ENCODE data around the gene PCSK4. TPM values are rescaled to one million over a fixed set of nuclear protein-coding genes. Genes with fewer than 3 reads are reported as not detected.

The PCSK4 gene
- polyA plus RNA-seq, 2 of the 4 experiments (the other 2 are of a cell fraction) = 0.76 to 2.1 TPM

DNA sequence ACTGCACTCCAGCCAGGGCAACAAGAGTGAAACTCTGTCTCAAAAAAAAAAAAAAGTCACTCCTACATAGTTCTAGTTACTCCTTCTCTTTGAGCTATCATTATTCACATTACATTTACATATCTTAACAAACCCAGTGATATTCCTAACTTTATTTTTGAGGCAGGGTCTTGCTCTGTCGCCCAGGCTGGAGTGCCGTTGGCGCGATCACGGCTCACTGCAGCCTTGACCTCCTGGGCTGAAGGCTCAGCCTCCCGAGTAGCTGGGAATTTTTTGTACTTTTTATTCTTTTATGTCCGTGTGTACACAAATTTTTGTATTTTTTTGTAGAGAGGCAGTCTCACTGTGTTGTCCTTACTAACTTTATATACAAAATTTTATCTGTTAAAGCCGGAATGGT, 52.5 kb downstream of the PCSK4 start:
- WGBS (ENCODE audit: missing lambda C conversion rate) = 69% methylated on average over 8 of the region's 8 CpGs
- ChIA-PET POLR2A (no interaction called here), CTCF (interaction anchor here (0.7 to 1.9 kb wide), 5 partner anchors 10 to 145 kb away, joined by 3 to 5 read pairs (median 3); no protein-coding TSS in a partner anchor)

DNA sequence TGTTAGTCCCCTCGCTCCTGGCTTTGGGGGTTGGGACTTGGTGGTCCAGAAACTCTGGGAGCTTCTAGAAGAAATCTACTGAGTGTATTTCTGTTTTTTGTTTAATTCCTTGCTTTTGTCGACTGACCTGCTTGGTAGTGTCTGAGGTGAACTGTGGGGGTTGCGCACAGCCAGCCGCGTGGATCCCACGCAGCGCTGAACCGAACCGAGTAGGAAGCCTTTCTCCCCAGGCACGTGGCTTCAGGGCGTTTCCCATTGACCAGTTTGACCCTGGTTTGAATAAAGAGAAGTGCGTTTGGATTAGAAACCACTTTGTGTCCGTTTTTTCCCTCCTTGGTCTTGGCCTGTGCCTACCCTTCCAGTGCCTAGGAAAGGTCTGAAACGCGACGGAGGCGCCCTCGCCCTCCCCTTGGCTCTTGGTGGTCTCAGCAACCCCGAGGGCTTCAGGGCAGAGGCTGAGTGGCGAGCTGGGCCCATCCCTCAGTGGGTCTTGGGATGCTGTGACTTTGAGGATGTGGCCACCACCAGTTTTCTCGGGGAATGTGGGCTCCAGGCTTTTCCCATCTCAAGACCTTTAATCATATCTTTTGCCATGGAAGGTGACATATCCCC, 54.7 kb downstream of the PCSK4 start:
- ATAC-seq (no peak), DNase-seq (ENCODE audit: low read depth in 1 of 2, low spot score in 1 of 2) (no peak), FAIRE-seq (no peak)
- no peak overlapping the region for H3K27ac ChIP-seq
- no peaks in the 10 kb centered on the region for H3K9me3 ChIP-seq
- H3K4me3 ChIP-seq = no peak overlapping the region
- CTCF ChIA-PET = interaction anchor here (1.0 kb wide), 1 partner anchor 18 kb away, joined by 4 read pairs; no protein-coding TSS in a partner anchor
- peaks cover 8% of the 10 kb centered on the region for H3K4me1 ChIP-seq
- POLR2A ChIA-PET = no interaction called here
- TF ChIP-seq RFX5 (IDR thresholded peaks at IDR 0.05) = no peak
- no peak for TF ChIP-seq ZSCAN20 (CRISPR knock-in tag; IDR thresholded peaks at IDR 0.05)
- no peak for TF ChIP-seq GATA3 (IDR thresholded peaks at IDR 0.05; ENCODE audit: borderline replicate concordance)
- TF ChIP-seq POLR2AphosphoS2 (conservative IDR thresholded peaks at IDR 0.05; ENCODE audit: low read length) = no peak
- WGBS (ENCODE audit: missing lambda C conversion rate) = 93% methylated on average over 21 of the region's 21 CpGs
- no peak overlapping the region for H3K4me2 ChIP-seq

More for the DNA sequence above, 52.5 kb downstream of the PCSK4 start:
- no peak overlapping the region for H3K4me3 ChIP-seq
- H3K4me2 ChIP-seq = peak overlapping the region; percentile 62
- peaks cover 20% of the 10 kb centered on the region for H3K4me1 ChIP-seq
- TF ChIP-seq RFX5 (IDR thresholded peaks at IDR 0.05) (no peak), CBX2 (IDR thresholded peaks at IDR 0.05; ENCODE audit: borderline replicate concordance, low read depth) (no peak), ZC3H11A (IDR thresholded peaks at IDR 0.05) (no peak), SMC3 (IDR thresholded peaks at IDR 0.05) (no peak), ZFP36 (IDR thresholded peaks at IDR 0.05; ENCODE audit: borderline replicate concordance, partially characterized antibody) (no peak), KDM1A (IDR thresholded peaks at IDR 0.05; ENCODE audit: low read depth) (no peak), RCOR1 (IDR thresholded peaks at IDR 0.05; ENCODE audit: low read depth, low read length) (no peak), POLR2A (IDR thresholded peaks at IDR 0.05; ENCODE audit: low read length) (no peak), HOXA7 (CRISPR knock-in tag; IDR thresholded peaks at IDR 0.05) (no peak)
- TF ChIP-seq, protein P1, sequence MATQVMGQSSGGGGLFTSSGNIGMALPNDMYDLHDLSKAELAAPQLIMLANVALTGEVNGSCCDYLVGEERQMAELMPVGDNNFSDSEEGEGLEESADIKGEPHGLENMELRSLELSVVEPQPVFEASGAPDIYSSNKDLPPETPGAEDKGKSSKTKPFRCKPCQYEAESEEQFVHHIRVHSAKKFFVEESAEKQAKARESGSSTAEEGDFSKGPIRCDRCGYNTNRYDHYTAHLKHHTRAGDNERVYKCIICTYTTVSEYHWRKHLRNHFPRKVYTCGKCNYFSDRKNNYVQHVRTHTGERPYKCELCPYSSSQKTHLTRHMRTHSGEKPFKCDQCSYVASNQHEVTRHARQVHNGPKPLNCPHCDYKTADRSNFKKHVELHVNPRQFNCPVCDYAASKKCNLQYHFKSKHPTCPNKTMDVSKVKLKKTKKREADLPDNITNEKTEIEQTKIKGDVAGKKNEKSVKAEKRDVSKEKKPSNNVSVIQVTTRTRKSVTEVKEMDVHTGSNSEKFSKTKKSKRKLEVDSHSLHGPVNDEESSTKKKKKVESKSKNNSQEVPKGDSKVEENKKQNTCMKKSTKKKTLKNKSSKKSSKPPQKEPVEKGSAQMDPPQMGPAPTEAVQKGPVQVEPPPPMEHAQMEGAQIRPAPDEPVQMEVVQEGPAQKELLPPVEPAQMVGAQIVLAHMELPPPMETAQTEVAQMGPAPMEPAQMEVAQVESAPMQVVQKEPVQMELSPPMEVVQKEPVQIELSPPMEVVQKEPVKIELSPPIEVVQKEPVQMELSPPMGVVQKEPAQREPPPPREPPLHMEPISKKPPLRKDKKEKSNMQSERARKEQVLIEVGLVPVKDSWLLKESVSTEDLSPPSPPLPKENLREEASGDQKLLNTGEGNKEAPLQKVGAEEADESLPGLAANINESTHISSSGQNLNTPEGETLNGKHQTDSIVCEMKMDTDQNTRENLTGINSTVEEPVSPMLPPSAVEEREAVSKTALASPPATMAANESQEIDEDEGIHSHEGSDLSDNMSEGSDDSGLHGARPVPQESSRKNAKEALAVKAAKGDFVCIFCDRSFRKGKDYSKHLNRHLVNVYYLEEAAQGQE (IDR thresholded peaks at IDR 0.05) = no peak
- FAIRE-seq (no peak), ATAC-seq (no peak), DNase-seq (ENCODE audit: low read depth in 1 of 2, low spot score in 1 of 2) (no peak)
- H3K27ac ChIP-seq = peak overlapping the region; percentile 55 to 99; a peak in 5 of 6 replicates
- no peaks in the 10 kb centered on the region for H3K9me3 ChIP-seq

DNA sequence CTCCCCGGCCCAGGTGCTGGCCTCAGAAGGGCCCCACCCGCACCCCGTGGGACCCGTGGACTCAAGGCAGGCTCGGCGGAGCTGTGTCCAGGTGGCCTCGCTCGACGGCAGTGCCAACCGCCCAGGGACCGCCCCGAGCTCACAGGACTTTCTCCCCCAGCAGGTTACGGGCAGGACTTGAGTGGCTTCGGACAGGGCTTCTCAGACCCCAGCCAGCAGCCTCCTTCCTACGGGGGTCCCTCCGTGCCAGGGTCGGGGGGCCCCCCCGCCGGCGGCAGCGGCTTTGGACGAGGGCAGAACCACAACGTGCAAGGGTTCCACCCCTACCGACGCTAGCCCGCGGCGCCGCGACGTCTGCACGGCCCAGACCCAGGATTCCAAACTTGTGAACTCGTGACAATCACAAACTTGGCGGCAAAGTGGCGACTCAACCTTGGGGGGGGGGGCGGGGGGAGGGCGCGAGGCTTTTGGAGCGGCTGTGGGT, 55.5 kb downstream of the PCSK4 start:
- H3K4me3 ChIP-seq = no peak overlapping the region
- no peak for ATAC-seq
- no peak overlapping the region for H3K27ac ChIP-seq
- no peak overlapping the region for H3K4me2 ChIP-seq
- 77% methylated on average over 7 of the region's 39 CpGs for WGBS (ENCODE audit: missing lambda C conversion rate)
- ChIA-PET CTCF (interaction anchor here (1.0 kb wide), 1 partner anchor 18 kb away, joined by 4 read pairs; no protein-coding TSS in a partner anchor), POLR2A (no interaction called here)
- DNase-seq (ENCODE audit: low read depth in 1 of 2, low spot score in 1 of 2) = no peak
- H3K9me3 ChIP-seq = no peaks in the 10 kb centered on the region
- FAIRE-seq = no peak
- TF ChIP-seq, protein P2, sequence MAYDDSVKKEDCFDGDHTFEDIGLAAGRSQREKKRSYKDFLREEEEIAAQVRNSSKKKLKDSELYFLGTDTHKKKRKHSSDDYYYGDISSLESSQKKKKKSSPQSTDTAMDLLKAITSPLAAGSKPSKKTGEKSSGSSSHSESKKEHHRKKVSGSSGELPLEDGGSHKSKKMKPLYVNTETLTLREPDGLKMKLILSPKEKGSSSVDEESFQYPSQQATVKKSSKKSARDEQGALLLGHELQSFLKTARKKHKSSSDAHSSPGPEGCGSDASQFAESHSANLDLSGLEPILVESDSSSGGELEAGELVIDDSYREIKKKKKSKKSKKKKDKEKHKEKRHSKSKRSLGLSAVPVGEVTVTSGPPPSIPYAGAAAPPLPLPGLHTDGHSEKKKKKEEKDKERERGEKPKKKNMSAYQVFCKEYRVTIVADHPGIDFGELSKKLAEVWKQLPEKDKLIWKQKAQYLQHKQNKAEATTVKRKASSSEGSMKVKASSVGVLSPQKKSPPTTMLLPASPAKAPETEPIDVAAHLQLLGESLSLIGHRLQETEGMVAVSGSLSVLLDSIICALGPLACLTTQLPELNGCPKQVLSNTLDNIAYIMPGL (CRISPR knock-in tag; IDR thresholded peaks at IDR 0.05; ENCODE audit: borderline replicate concordance) = no peak
- TF ChIP-seq NPAS2 (CRISPR knock-in tag; IDR thresholded peaks at IDR 0.05; ENCODE audit: borderline replicate concordance) (no peak), JUNB (IDR thresholded peaks at IDR 0.05) (no peak), RCOR1 (IDR thresholded peaks at IDR 0.05; ENCODE audit: low read depth, low read length) (no peak)
- peaks cover 4% of the 10 kb centered on the region for H3K4me1 ChIP-seq

Data from A549 (cell line).